Eye (tissue), 1 donor: ENCODE results near the gene NTN1.
"Not testable (repeated sequence)": the region's sequence is repeated elsewhere in the genome, so short reads cannot be mapped to it uniquely, and the experiment has no call there.

Source experiments
- DNase-seq: peaks from one replicate; pipeline ENCODE4 v3.0.0-alpha.2; 2015

Gene NTN1

GRCh38 chr17:9125722-9126121, 104.4 kb downstream of the NTN1 start:
- DNase-seq, result no peak

- no peak for DNase-seq
These were observed 106.0 kb downstream of the NTN1 start for GRCh38 chr17:9127340-9127739.

- no peak for DNase-seq
These were observed 110.1 kb downstream of the NTN1 start for GRCh38 chr17:9131371-9131770.

DNA sequence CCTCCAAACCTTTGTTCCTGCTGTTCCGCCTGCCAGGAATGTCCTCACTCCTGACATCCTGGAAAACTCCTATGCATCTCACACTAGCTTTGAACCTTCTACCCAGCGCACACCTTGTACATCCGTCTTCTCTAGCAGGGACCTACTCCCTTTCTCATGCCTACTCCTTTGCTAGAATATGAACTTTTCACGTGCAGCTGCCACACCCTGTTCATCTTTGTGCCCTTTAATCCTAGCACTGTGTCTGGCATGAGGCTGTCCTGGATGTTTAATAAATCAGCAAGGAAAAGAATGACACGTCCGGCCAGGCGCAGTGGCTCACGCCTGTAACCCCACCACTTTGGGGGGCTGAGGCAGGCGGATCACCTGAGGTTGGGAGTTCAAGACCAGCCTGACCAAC, 111.0 kb downstream of the NTN1 start:
- no peak for DNase-seq

- no peak for DNase-seq
These were observed 111.8 kb downstream of the NTN1 start for GRCh38 chr17:9132944-9133610.

- no peak for DNase-seq
These were observed 116.9 kb downstream of the NTN1 start for GRCh38 chr17:9138161-9138717.

- no peak for DNase-seq
These were observed 118.4 kb downstream of the NTN1 start for GRCh38 chr17:9139695-9140094.

- DNase-seq, result no peak
These were observed 119.5 kb downstream of the NTN1 start for GRCh38 chr17:9140550-9141424.

GRCh38 chr17:9141425-9141753, 120.1 kb downstream of the NTN1 start:
- DNase-seq, result no peak

DNA sequence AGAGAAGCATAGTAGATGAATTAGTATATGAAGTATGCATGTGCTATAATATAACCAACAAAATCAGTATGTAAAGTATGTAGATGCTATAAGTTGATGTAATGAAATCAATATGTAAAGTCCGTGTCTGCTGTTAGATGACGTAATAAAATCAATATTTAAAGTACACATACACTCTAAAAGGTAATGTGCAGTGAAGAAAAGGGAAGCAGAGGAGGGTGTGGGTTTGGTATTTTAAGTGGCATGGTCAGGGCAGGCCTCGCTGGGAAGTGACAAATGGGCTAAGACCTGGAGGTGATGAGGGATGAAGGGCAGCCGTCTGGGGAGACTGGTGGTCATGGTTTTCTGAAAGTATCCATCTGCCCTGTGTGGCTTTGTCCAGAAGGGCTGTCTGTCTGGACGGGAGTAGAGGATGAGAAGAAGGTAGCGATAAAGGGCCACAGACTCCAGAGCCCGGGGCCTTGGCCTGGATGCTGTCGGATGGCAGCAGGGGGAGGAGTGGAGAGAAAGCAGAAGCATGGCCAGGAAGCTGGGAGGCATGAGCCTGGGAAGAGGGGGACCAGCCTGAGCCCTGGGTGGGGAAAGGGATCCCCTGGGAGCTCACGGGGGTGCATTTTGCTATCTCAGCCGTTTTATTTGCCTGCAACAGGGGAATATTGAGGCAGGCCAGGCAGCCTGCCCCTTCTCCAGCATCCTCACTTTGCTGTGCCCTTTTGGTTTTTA, 121.6 kb downstream of the NTN1 start:
- DNase-seq, result no peak

- DNase-seq, result no peak
These were observed 123.4 kb downstream of the NTN1 start for GRCh38 chr17:9144502-9145249.

DNA sequence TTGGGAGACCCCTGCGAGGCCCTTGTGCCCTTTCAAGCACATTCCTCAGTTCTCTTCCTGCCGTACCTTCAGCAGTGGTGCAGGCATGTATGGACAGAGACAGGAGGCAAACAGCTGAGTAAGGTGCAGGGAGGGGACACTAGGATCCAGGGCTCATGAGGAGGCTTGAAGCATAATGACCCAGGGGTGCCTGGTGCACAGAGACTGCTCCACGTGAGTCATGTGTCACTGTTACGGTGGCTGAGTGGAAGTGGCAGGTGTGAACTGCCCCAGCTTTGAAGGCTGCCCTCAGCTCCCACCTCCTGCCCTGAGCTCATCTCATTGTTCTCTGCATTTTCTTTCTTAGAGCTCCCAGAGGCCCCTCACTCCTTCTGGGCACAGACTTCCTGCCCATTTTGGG, 124.8 kb downstream of the NTN1 start:
- DNase-seq, result no peak

GRCh38 chr17:9148905-9149525, 127.7 kb downstream of the NTN1 start:
- DNase-seq, result no peak

GRCh38 chr17:9150446-9151090, 129.3 kb downstream of the NTN1 start:
- peak; percentile 63 for DNase-seq

GRCh38 chr17:9151091-9151490, 129.8 kb downstream of the NTN1 start:
- DNase-seq, result no peak

- not testable (repeated sequence) for DNase-seq
These were observed 130.4 kb downstream of the NTN1 start for GRCh38 chr17:9151740-9152139.

- no peak for DNase-seq
These were observed 137.5 kb downstream of the NTN1 start for GRCh38 chr17:9158544-9159452.

GRCh38 chr17:9162275-9162985, 141.1 kb downstream of the NTN1 start:
- no peak for DNase-seq

DNA sequence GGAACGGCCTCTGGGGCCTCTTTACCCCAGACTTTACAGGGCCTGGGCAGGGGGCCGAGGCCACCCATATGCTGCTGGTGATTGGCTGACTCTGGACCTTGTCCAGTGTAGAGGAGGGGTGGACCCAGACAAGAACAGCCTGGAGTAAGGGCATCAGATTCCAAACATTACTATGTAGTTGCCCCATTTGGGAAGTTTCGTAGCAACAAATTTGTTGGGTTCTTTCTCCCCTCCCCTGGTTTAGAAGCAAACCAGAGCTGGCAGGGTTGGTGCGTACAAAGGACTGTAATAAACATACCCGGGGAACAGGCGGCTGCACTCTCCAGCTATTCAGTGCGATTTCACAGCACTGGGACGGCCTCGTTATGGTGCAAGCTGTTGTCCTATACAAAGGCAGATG, 145.5 kb downstream of the NTN1 start:
- DNase-seq, result no peak

- no peak for DNase-seq
These were observed 146.1 kb downstream of the NTN1 start for GRCh38 chr17:9167379-9167778.
